ENCODE results near the gene CDC42EP1. TPM values are rescaled to one million over a fixed set of nuclear protein-coding genes. Genes with fewer than 3 reads are reported as not detected.
"Not testable (repeated sequence)": the region's sequence is repeated elsewhere in the genome, so short reads cannot be mapped to it uniquely, and the experiment has no call there.

Gene CDC42EP1
- total and polyA plus RNA-seq, 2 experiments from 2014 or later = 83.8 to 122 TPM

DNA sequence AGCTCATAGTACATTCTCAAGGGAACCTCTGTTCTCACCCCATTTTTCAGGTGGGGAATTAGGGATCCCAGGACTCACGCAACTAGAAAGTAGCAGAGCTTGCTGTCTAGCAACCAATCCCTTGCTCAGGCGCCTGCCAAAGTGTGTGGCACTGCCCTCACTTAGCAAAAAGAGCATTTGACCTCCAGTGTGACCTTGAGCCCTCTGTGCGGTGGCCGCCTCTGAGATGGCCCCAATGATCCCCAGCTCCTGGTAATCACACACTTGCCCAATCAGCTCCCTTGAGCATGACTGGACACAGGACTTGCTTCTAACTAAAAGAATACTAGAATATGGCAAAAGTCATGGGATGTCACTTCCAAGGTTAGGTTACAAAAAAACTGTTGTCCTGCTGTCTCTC lies 22.2 kb downstream of the CDC42EP1 start:
- no peak for DNase-seq
- no peak overlapping the region for H3K4me2 ChIP-seq (ENCODE audit: unreplicated experiment)
- H3K9me3 ChIP-seq (ENCODE audit: low read depth) = no peaks in the 10 kb centered on the region
- H3K9me2 ChIP-seq (ENCODE audit: insufficient read depth) = no peaks in the 10 kb centered on the region
- no peaks in the 10 kb centered on the region for H3K36me3 ChIP-seq (ENCODE audit: low read depth)
- WGBS, 2 experiments (ENCODE audit: low coverage in 1 of 2, low lambda C conversion rate in 2 of 2, missing lambda C conversion rate in 2 of 2) = 65 to 66% methylated on average over 4 of the region's 4 CpGs
- no peak overlapping the region for H3K9ac ChIP-seq
- no peaks in the 10 kb centered on the region for H3K4me1 ChIP-seq (ENCODE audit: insufficient read depth)
- no peaks in the 10 kb centered on the region for H3K27me3 ChIP-seq (replicated peaks; ENCODE audit: insufficient read depth)
- in situ Hi-C loops (cut with MboI) = no loop called here
- H2AFZ ChIP-seq = no peak overlapping the region
- no peak for TF ChIP-seq EZH2phosphoT487 (IDR thresholded peaks at IDR 0.05; ENCODE audit: insufficient read depth, low read depth)
- TF ChIP-seq EZH2 (IDR thresholded peaks at IDR 0.05; ENCODE audit: insufficient read depth, poor library complexity, severe bottlenecking) = no peak
- H3K4me3 ChIP-seq = no peak overlapping the region
- H4K20me1 ChIP-seq (ENCODE audit: insufficient read depth) = no peaks in the 10 kb centered on the region
- no peaks in the 10 kb centered on the region for H3K79me2 ChIP-seq (ENCODE audit: insufficient read depth)
- H3F3A ChIP-seq (ENCODE audit: insufficient read depth) = no peaks in the 10 kb centered on the region
- no peak overlapping the region for H3K27ac ChIP-seq

- H3K9ac ChIP-seq = no peak overlapping the region
- H4K20me1 ChIP-seq (ENCODE audit: insufficient read depth) = no peaks in the 10 kb centered on the region
- H3K27me3 ChIP-seq (replicated peaks; ENCODE audit: insufficient read depth) = no peaks in the 10 kb centered on the region; the same call in 1 of the 2 replicates
- H3K9me3 ChIP-seq (ENCODE audit: low read depth) = no peaks in the 10 kb centered on the region
- H3K4me1 ChIP-seq (ENCODE audit: insufficient read depth) = no peaks in the 10 kb centered on the region
- no peaks in the 10 kb centered on the region for H3K36me3 ChIP-seq (ENCODE audit: low read depth)
- in situ Hi-C loops (cut with MboI) = no loop called here
- DNase-seq = no peak
- no peaks in the 10 kb centered on the region for H3K79me2 ChIP-seq (ENCODE audit: insufficient read depth)
- H3K27ac ChIP-seq = no peak overlapping the region
- no peaks in the 10 kb centered on the region for H3F3A ChIP-seq (ENCODE audit: insufficient read depth)
- no peak overlapping the region for H2AFZ ChIP-seq
- no peak overlapping the region for H3K4me2 ChIP-seq (ENCODE audit: unreplicated experiment)
- 64 to 65% methylated on average over 11 of the region's 11 CpGs for WGBS, 2 experiments (ENCODE audit: low coverage in 1 of 2, low lambda C conversion rate in 2 of 2, missing lambda C conversion rate in 2 of 2)
- H3K9me2 ChIP-seq (ENCODE audit: insufficient read depth) = no peaks in the 10 kb centered on the region
- TF ChIP-seq EZH2 (IDR thresholded peaks at IDR 0.05; ENCODE audit: insufficient read depth, poor library complexity, severe bottlenecking) = no peak
- no peak for TF ChIP-seq EZH2phosphoT487 (IDR thresholded peaks at IDR 0.05; ENCODE audit: insufficient read depth, low read depth)
- H3K4me3 ChIP-seq = no peak overlapping the region
Observed at GRCh38 chr22:37588546-37589215, 28.4 kb downstream of the CDC42EP1 start.

DNA sequence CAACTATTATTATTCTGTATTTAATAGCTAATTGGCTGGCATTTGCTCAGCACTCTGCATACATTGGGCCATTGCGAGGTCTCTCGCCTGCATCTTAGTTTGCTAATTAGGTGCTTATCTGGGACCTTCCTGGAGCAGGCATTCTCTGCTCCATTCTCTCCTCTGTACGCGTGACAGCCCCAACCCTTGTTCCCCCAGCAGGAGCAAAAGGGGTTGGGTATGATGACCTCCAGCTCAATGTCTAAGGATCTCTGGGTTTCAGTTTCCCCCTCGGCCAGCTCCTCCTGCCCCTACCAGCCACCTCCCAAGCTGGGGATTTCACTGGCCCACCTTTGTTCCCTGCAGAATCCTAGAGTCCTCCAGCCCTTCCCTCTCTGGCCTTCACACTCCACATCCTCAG lies 29.4 kb downstream of the CDC42EP1 start:
- Histone ChIP-seq H2AFZ (no peak overlapping the region), H3K4me1 (ENCODE audit: insufficient read depth) (no peaks in the 10 kb centered on the region), H3K9me2 (ENCODE audit: insufficient read depth) (no peaks in the 10 kb centered on the region), H3F3A (ENCODE audit: insufficient read depth) (no peaks in the 10 kb centered on the region), H3K79me2 (ENCODE audit: insufficient read depth) (no peaks in the 10 kb centered on the region), H3K9ac (no peak overlapping the region), H3K4me2 (ENCODE audit: unreplicated experiment) (no peak overlapping the region), H3K4me3 (no peak overlapping the region), H4K20me1 (ENCODE audit: insufficient read depth) (no peaks in the 10 kb centered on the region), H3K27ac (no peak overlapping the region), H3K27me3 (replicated peaks; ENCODE audit: insufficient read depth) (no peaks in the 10 kb centered on the region; the same call in 1 of the 2 replicates), H3K9me3 (ENCODE audit: low read depth) (no peaks in the 10 kb centered on the region), H3K36me3 (ENCODE audit: low read depth) (no peaks in the 10 kb centered on the region)
- TF ChIP-seq EZH2 (IDR thresholded peaks at IDR 0.05; ENCODE audit: insufficient read depth, poor library complexity, severe bottlenecking) = no peak
- WGBS, 2 experiments (ENCODE audit: low coverage in 1 of 2, low lambda C conversion rate in 2 of 2, missing lambda C conversion rate in 2 of 2) = 43 to 44% methylated on average over 5 of the region's 5 CpGs
- in situ Hi-C loops (cut with MboI) = loop anchor here (10.0 kb wide), 1 partner anchor 55 kb away; no protein-coding TSS in a partner anchor
- DNase-seq = no peak

DNA sequence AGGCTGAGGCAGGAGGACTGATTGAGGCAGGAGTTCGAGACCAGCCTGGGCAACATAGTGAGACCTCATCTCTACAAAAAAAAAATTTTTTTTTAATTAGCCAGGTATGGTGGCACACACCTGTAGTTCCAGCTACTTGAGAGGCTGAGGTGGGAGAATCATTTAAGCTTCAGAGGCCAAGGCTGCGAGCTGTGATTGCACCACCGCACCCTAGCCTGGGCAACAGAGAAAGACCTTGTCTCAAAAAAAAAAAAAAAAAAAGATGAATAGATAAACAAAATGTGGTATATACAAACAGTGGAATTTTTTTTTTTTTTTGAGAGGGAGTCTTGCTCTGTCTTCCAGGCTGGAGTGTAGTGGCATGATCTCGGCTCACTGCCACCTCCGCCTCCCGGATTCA lies 30.8 kb downstream of the CDC42EP1 start:
- in situ Hi-C loops (cut with MboI) = loop anchor here (10.0 kb wide), 1 partner anchor 56 kb away; no protein-coding TSS in a partner anchor

More for the DNA sequence above, 30.8 kb downstream of the CDC42EP1 start:
- H3K9ac ChIP-seq; H3K9me3 ChIP-seq (ENCODE audit: low read depth); H3K9me2 ChIP-seq (ENCODE audit: insufficient read depth); H2AFZ ChIP-seq; H3F3A ChIP-seq (ENCODE audit: insufficient read depth); H3K4me3 ChIP-seq; DNase-seq; H3K79me2 ChIP-seq (ENCODE audit: insufficient read depth); H3K27me3 ChIP-seq (replicated peaks; ENCODE audit: insufficient read depth); H3K27ac ChIP-seq; H3K4me1 ChIP-seq (ENCODE audit: insufficient read depth); H4K20me1 ChIP-seq (ENCODE audit: insufficient read depth); H3K36me3 ChIP-seq (ENCODE audit: low read depth); H3K4me2 ChIP-seq (ENCODE audit: unreplicated experiment): not testable (repeated sequence)
- WGBS, 2 experiments (ENCODE audit: low coverage in 1 of 2, low lambda C conversion rate in 2 of 2, missing lambda C conversion rate in 2 of 2) = 88 to 89% methylated on average over 6 of the region's 6 CpGs

All from GM23248 (cell line).